Mesendoderm (in vitro differentiated cells): ENCODE measurements around the gene HS2ST1.
"Not testable (repeated sequence)": the region's sequence is repeated elsewhere in the genome, so short reads cannot be mapped to it uniquely, and the experiment has no call there.

Experiments used
- DNase-seq: peaks from one replicate; pipeline ENCODE4 v3.0.0; 2013
- H2AK5ac ChIP-seq: 2 replicates; pipeline ENCODE4 v1.6.1; 2013; ENCODE audit warnings: low read length, inconsistent platforms
- H2BK120ac ChIP-seq: 2 replicates; pipeline ENCODE4 v1.6.1; 2013; ENCODE audit warnings: low read depth, mild to moderate bottlenecking, low read length, moderate library complexity, mixed read lengths
- H2BK15ac ChIP-seq: replicated peaks from 2 replicates; pipeline ENCODE4 v1.6.1; 2013; ENCODE audit warnings: low read depth, mild to moderate bottlenecking, moderate library complexity
- H2BK5ac ChIP-seq: 2 replicates; pipeline ENCODE4 v1.6.1; 2013; ENCODE audit warnings: low read length, inconsistent platforms
- H3K18ac ChIP-seq: 2 replicates; pipeline ENCODE4 v1.6.1; 2013; ENCODE audit warnings: mild to moderate bottlenecking, low read length, mixed read lengths
- H3K23ac ChIP-seq: one replicate; pipeline ENCODE4 v1.6.1; 2013; ENCODE audit warnings: low read length
- H3K27ac ChIP-seq: 2 replicates; pipeline ENCODE4 v1.5.1; 2013; ENCODE audit warnings: low read depth, mild to moderate bottlenecking, inconsistent platforms, low read length, moderate library complexity
- H3K27me3 ChIP-seq: 2 replicates; pipeline ENCODE4 v1.6.1; 2013; ENCODE audit warnings: low read length, control low read depth, mild to moderate bottlenecking, inconsistent platforms; ENCODE audit not compliant: insufficient read depth, poor library complexity
- H3K36me3 ChIP-seq: 2 replicates; pipeline ENCODE4 v1.6.1; 2013; ENCODE audit warnings: low read length, inconsistent platforms; ENCODE audit not compliant: control insufficient read depth, insufficient read depth
- H3K4ac ChIP-seq: one replicate; pipeline ENCODE4 v1.6.1; 2013; ENCODE audit warnings: low read depth, mild to moderate bottlenecking, low read length, moderate library complexity
- H3K4me1 ChIP-seq: 2 replicates; pipeline ENCODE4 v1.6.1; 2013; ENCODE audit warnings: low read depth, low read length, inconsistent platforms; ENCODE audit not compliant: control insufficient read depth
- H3K4me2 ChIP-seq: 2 replicates; pipeline ENCODE4 v1.6.1; 2013; ENCODE audit warnings: low read length
- H3K4me3 ChIP-seq: 2 replicates; pipeline ENCODE4 v1.5.1; 2013; ENCODE audit warnings: mild to moderate bottlenecking, low read length
- H3K56ac ChIP-seq: one replicate; pipeline ENCODE4 v1.6.1; 2013; ENCODE audit warnings: low read length
- H3K79me1 ChIP-seq: 2 replicates; pipeline ENCODE4 v1.6.1; 2013; ENCODE audit warnings: low read length, inconsistent platforms
- H3K79me2 ChIP-seq: 2 replicates; pipeline ENCODE4 v1.6.1; 2013; ENCODE audit warnings: mild to moderate bottlenecking, low read length; ENCODE audit not compliant: control insufficient read depth, insufficient read depth
- H3K9ac ChIP-seq: 2 replicates; pipeline ENCODE4 v1.6.1; 2013; ENCODE audit warnings: low read length, inconsistent platforms
- H4K5ac ChIP-seq: one replicate; pipeline ENCODE4 v1.6.1; 2013; ENCODE audit warnings: low read length
- H4K8ac ChIP-seq: one replicate; pipeline ENCODE4 v1.6.1; 2013; ENCODE audit warnings: low read depth, mild to moderate bottlenecking, control low read depth, low read length, moderate library complexity
- WGBS: extraction: QIAGEN DNeasy Blood & Tissue Kit; methylation state at CpG from one replicate; pipeline ENCODE4 v1.1.7; 2013; ENCODE audit warnings: low lambda C conversion rate, missing lambda C conversion rate; ENCODE audit not compliant: insufficient coverage; ENCODE audit errors: extremely low coverage; 5-methylcytosine and 5-hydroxymethylcytosine counted together

HS2ST1 gene

GRCh38 chr1:86989690-86990089 lies 75.3 kb downstream of the HS2ST1 start:
- H4K5ac ChIP-seq, H3K9ac ChIP-seq, H3K56ac ChIP-seq, H3K4me3 ChIP-seq, H3K36me3 ChIP-seq, H3K79me1 ChIP-seq, H3K27me3 ChIP-seq, H2BK5ac ChIP-seq, H2AK5ac ChIP-seq, H3K4me2 ChIP-seq, H3K23ac ChIP-seq, H2BK15ac ChIP-seq, H3K4me1 ChIP-seq, H3K79me2 ChIP-seq, H3K27ac ChIP-seq, H3K18ac ChIP-seq, H4K8ac ChIP-seq, DNase-seq, H2BK120ac ChIP-seq, H3K4ac ChIP-seq: not testable (repeated sequence)
- no CpG with 5 or more reads among the region's 3 CpGs for WGBS

GRCh38 chr1:86990826-86991225 lies 76.4 kb downstream of the HS2ST1 start:
- Histone ChIP-seq H3K9ac (no peak overlapping the region), H3K18ac (peak overlapping the region; percentile 75)

GRCh38 chr1:86991549-86992186 lies 77.2 kb downstream of the HS2ST1 start:
- Histone ChIP-seq H3K4ac (no peak overlapping the region), H3K79me1 (peaks cover 3% of the 10 kb centered on the region), H3K4me3 (no peak overlapping the region), H3K4me1 (peaks cover 4% of the 10 kb centered on the region), H3K23ac (no peak overlapping the region), H3K79me2 (no peaks in the 10 kb centered on the region), H3K27me3 (no peaks in the 10 kb centered on the region), H2BK15ac (no peak overlapping the region), H3K27ac (no peak overlapping the region), H2AK5ac (no peak overlapping the region), H3K9ac (no peak overlapping the region), H2BK5ac (no peak overlapping the region), H3K18ac (no peak overlapping the region), H3K36me3 (no peaks in the 10 kb centered on the region), H4K8ac (no peak overlapping the region), H4K5ac (no peak overlapping the region), H3K56ac (no peak overlapping the region), H2BK120ac (no peak overlapping the region), H3K4me2 (no peak overlapping the region)
- WGBS: no CpG with 5 or more reads among the region's 6 CpGs
- DNase-seq: peak; percentile 46

More at GRCh38 chr1:86990826-86991225, 76.4 kb downstream of the HS2ST1 start:
- Histone ChIP-seq H3K27me3 (no peaks in the 10 kb centered on the region), H3K4ac (no peak overlapping the region), H2BK5ac (no peak overlapping the region), H3K79me1 (peaks cover 2% of the 10 kb centered on the region), H3K23ac (no peak overlapping the region), H3K4me2 (no peak overlapping the region), H3K4me1 (peaks cover 4% of the 10 kb centered on the region), H4K8ac (no peak overlapping the region), H4K5ac (no peak overlapping the region), H3K56ac (no peak overlapping the region), H2AK5ac (no peak overlapping the region), H2BK15ac (no peak overlapping the region), H3K36me3 (no peaks in the 10 kb centered on the region), H3K27ac (no peak overlapping the region), H2BK120ac (no peak overlapping the region), H3K4me3 (no peak overlapping the region), H3K79me2 (no peaks in the 10 kb centered on the region)
- DNase-seq: no peak
- whole genome bisulfite sequencing: no CpG with 5 or more reads among the region's 2 CpGs

- Histone ChIP-seq H3K4me2 (no peak overlapping the region), H3K23ac (no peak overlapping the region), H4K5ac (no peak overlapping the region), H2AK5ac (no peak overlapping the region), H3K4me1 (peaks cover 4% of the 10 kb centered on the region), H3K56ac (no peak overlapping the region), H3K27ac (no peak overlapping the region), H3K9ac (no peak overlapping the region), H2BK5ac (no peak overlapping the region), H2BK15ac (peak overlapping the region; percentile 64), H3K79me2 (no peaks in the 10 kb centered on the region), H4K8ac (no peak overlapping the region), H3K79me1 (peaks cover 3% of the 10 kb centered on the region), H3K4me3 (no peak overlapping the region), H3K18ac (no peak overlapping the region), H3K4ac (no peak overlapping the region), H3K27me3 (no peaks in the 10 kb centered on the region), H2BK120ac (no peak overlapping the region), H3K36me3 (no peaks in the 10 kb centered on the region)
- WGBS: no CpG with 5 or more reads among the region's 2 CpGs
- no peak for DNase-seq
These were observed 78.4 kb downstream of the HS2ST1 start for GRCh38 chr1:86992861-86993260.

DNA sequence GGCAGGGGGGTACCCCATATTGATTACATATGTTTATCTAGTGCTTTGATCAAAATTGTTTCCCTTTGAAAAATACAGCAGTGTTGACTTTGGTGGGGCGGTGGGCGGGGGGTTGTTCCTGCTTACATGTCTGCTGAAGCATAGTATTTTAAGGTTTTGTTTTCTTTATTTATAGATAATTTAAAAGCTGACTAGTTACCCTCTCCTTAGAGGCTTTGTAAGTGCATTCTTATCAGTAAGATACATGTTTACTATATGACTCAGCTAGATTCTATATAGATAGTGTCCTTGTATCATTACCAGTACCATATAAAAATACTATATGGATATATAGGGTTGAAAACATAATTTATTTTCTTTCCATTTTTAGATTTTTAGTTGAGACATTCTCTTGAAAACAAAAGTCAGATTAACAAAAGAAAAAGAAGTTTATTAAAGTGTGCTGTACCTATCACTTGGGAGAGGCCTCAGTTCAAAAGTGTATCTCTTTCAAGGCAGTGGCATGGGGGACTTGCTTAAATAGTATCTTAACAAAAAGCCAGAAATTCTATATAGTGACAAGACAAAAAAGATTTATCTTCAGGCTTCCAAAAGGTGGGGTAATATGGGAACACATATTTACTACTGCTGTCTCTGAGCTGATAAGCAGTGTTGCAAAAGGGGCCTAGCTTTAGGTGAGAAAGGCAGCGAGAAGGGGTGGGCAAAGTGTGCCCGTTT lies 79.0 kb downstream of the HS2ST1 start:
- no peak overlapping the region for H3K4me2 ChIP-seq
- no CpG with 5 or more reads among the region's 4 CpGs for WGBS
- peaks cover 4% of the 10 kb centered on the region for H3K4me1 ChIP-seq
- no peaks in the 10 kb centered on the region for H3K79me2 ChIP-seq
- H3K23ac ChIP-seq: no peak overlapping the region
- H2BK5ac ChIP-seq: no peak overlapping the region
- no peak overlapping the region for H3K27ac ChIP-seq
- H3K4ac ChIP-seq: no peak overlapping the region
- peak overlapping the region; percentile 28 for H3K18ac ChIP-seq
- H3K36me3 ChIP-seq: no peaks in the 10 kb centered on the region
- H3K9ac ChIP-seq: no peak overlapping the region
- no peak overlapping the region for H3K4me3 ChIP-seq
- peak overlapping the region; percentile 64 for H2BK15ac ChIP-seq
- no peak overlapping the region for H2AK5ac ChIP-seq
- H3K56ac ChIP-seq: no peak overlapping the region
- H3K27me3 ChIP-seq: no peaks in the 10 kb centered on the region
- no peak overlapping the region for H4K5ac ChIP-seq
- H4K8ac ChIP-seq: no peak overlapping the region
- DNase-seq: peak; percentile 24
- H3K79me1 ChIP-seq: peaks cover 3% of the 10 kb centered on the region
- no peak overlapping the region for H2BK120ac ChIP-seq
